ENCODE data around the gene NUAK2. TPM values are rescaled to one million over a fixed set of nuclear protein-coding genes. Genes with fewer than 3 reads are reported as not detected.

Gene NUAK2
- total RNA-seq, 1 experiment from 2014 or later = 25.7 TPM

DNA sequence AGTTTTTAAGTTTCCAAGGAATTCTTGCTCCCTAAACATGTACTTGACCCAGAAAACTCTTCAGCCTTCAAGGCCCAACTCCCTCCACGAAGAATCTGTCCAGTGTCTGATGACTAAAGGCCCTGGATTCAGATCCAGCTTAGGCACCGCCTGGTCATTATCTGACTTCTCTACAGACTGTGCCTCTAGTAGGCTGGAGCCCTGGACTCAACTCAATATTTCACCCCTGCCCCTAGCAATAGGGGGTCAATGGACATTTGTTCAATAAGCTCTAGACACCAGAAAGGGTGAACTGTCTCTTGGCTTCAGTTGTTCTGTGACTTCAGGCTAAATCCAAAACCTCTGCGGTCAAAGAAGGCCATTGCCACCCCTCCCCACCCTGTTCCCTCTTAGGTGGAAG is 34.5 kb downstream of the NUAK2 start:
- BruUV-seq (replicated peaks) = no TSS peak
- no peak overlapping the region for H3K4me3 ChIP-seq (ENCODE audit: low read depth, low read length)
- H3K4me1 Mint-ChIP-seq (ENCODE audit: low read depth, unreplicated experiment) = peaks cover 41% of the 10 kb centered on the region
- no peaks in the 10 kb centered on the region for H3K36me3 ChIP-seq (ENCODE audit: control insufficient read depth, insufficient read depth, low read length)
- no peaks in the 10 kb centered on the region for H3K9me3 Mint-ChIP-seq (ENCODE audit: unreplicated experiment)
- H3K4me3 Mint-ChIP-seq (ENCODE audit: unreplicated experiment) = no peak overlapping the region
- no peaks in the 10 kb centered on the region for H3K27me3 ChIP-seq (replicated peaks; ENCODE audit: control insufficient read depth, insufficient read depth, low read length)
- intact Hi-C loops (cut with micrococcal nuclease; ENCODE audit: unreplicated experiment) = no loop called here
- POLR2A ChIA-PET = interaction anchor here (1.1 kb wide), 1 partner anchor 35 kb away, joined by 3 read pairs; no protein-coding TSS in a partner anchor
- CTCF ChIA-PET = no interaction called here
- H3K4me1 ChIP-seq = peaks cover 43% of the 10 kb centered on the region
- H3K27me3 Mint-ChIP-seq (ENCODE audit: insufficient read depth, unreplicated experiment) = no peaks in the 10 kb centered on the region
- no peaks in the 10 kb centered on the region for H3K36me3 Mint-ChIP-seq (ENCODE audit: insufficient read depth, unreplicated experiment)
- H3K9me3 ChIP-seq = no peaks in the 10 kb centered on the region
- peak overlapping the region; percentile 33 for H3K27ac Mint-ChIP-seq (ENCODE audit: unreplicated experiment)
- TF ChIP-seq, protein P1, sequence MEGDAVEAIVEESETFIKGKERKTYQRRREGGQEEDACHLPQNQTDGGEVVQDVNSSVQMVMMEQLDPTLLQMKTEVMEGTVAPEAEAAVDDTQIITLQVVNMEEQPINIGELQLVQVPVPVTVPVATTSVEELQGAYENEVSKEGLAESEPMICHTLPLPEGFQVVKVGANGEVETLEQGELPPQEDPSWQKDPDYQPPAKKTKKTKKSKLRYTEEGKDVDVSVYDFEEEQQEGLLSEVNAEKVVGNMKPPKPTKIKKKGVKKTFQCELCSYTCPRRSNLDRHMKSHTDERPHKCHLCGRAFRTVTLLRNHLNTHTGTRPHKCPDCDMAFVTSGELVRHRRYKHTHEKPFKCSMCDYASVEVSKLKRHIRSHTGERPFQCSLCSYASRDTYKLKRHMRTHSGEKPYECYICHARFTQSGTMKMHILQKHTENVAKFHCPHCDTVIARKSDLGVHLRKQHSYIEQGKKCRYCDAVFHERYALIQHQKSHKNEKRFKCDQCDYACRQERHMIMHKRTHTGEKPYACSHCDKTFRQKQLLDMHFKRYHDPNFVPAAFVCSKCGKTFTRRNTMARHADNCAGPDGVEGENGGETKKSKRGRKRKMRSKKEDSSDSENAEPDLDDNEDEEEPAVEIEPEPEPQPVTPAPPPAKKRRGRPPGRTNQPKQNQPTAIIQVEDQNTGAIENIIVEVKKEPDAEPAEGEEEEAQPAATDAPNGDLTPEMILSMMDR (IDR thresholded peaks at IDR 0.05; ENCODE audit: insufficient read depth in 1 of 2, low read depth in 1 of 2, low read length in 1 of 2, severe bottlenecking in 1 of 2, unreplicated experiment in 1 of 2) = no peak
- DNase-seq = no peak

DNA sequence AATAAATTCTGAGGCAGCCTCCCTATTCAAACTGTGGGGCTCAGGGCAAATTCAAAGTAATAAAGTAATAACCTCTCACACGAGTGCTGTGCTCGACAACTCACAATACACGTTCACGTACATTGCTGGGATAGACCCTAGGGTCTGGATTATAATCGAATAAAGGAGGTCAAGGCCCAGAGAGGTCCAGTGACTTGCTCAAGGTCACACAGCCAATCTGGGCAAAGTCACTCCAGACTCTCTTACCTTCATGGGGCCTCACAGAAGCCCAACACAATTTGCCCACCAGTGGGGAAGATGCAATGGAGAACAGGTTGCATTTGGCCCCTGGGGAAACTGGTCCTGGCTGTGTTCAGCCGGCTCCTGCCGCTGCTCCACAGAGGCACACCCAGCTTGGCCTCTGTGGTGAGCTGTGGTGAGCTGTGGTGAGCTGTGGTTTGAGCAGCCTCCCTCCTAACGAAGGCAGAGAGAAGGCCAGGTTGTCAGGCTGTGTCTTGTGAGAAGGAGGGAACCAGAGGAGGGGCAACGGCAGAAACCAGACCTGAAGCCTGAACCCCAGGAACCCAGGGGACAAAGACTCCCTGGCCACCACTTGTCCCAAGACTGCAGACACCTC is 35.1 kb downstream of the NUAK2 start:
- Mint-ChIP-seq H3K27ac (ENCODE audit: unreplicated experiment) (peak overlapping the region; percentile 69), H3K4me3 (ENCODE audit: unreplicated experiment) (no peak overlapping the region), H3K4me1 (ENCODE audit: low read depth, unreplicated experiment) (peaks cover 41% of the 10 kb centered on the region), H3K9me3 (ENCODE audit: unreplicated experiment) (no peaks in the 10 kb centered on the region), H3K27me3 (ENCODE audit: insufficient read depth, unreplicated experiment) (no peaks in the 10 kb centered on the region), H3K36me3 (ENCODE audit: insufficient read depth, unreplicated experiment) (no peaks in the 10 kb centered on the region)
- no TSS peak for BruUV-seq (replicated peaks)
- intact Hi-C loops (cut with micrococcal nuclease; ENCODE audit: unreplicated experiment) = no loop called here
- CTCF ChIA-PET = interaction anchor here (0.6 to 2.6 kb wide), 3 partner anchors 8 to 69 kb away, joined by 4 to 30 read pairs (median 17); no protein-coding TSS in a partner anchor
- Histone ChIP-seq H3K4me3 (ENCODE audit: low read depth, low read length) (no peak overlapping the region), H3K9me3 (no peaks in the 10 kb centered on the region), H3K27me3 (replicated peaks; ENCODE audit: control insufficient read depth, insufficient read depth, low read length) (no peaks in the 10 kb centered on the region), H3K36me3 (ENCODE audit: control insufficient read depth, insufficient read depth, low read length) (no peaks in the 10 kb centered on the region), H3K4me1 (peaks cover 36% of the 10 kb centered on the region)
- POLR2A ChIA-PET = interaction anchor here (0.5 to 1.1 kb wide), 2 partner anchors 35 to 36 kb away, joined by 3 to 4 read pairs; no protein-coding TSS in a partner anchor
- no peak for DNase-seq
- TF ChIP-seq, protein P1 (IDR thresholded peaks at IDR 0.05; ENCODE audit: insufficient read depth in 1 of 2, low read depth in 1 of 2, low read length in 1 of 2, severe bottlenecking in 1 of 2, unreplicated experiment in 1 of 2) = no peak

DNA sequence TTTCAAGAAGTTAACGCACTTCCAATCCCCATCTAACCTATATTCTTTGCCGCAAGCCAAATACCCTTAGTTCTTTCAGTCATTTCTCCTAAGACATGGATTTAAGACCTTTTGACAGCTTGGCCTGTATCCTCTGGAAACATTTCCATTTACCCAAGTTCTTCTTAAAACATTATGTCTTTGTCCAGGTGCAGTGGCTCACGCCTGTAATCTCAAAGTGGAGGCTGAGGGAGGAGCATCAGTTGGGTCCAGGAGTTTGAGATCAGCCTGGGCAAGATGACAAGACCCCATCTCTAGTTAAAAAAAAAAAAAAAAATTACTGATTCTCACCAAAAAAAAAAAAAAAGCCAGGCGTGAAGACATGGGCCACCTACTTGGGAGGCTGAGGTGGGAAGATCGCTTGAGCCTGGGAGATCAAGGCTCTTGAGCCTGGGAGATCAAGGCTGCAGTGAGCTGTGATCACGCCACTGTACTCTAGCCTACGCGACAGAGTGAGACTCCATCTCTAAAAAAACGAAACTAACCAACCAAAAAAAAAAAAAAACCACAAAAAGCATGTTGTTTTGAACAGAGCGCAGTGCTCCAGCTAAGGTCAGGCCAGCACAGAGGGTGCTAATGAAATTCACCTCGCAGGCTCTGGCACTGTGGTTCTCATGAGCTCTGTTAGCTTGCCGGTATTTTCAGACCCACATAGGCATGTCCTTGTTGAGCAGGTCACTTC is 36.0 kb downstream of the NUAK2 start:
- H3K27ac Mint-ChIP-seq (ENCODE audit: unreplicated experiment) = peak overlapping the region; percentile 69
- BruUV-seq (replicated peaks) = TSS peak; percentile 98
- no peak for DNase-seq
- Histone ChIP-seq H3K4me3 (ENCODE audit: low read depth, low read length) (no peak overlapping the region), H3K27me3 (replicated peaks; ENCODE audit: control insufficient read depth, insufficient read depth, low read length) (no peaks in the 10 kb centered on the region), H3K36me3 (ENCODE audit: control insufficient read depth, insufficient read depth, low read length) (no peaks in the 10 kb centered on the region), H3K4me1 (peaks cover 35% of the 10 kb centered on the region), H3K9me3 (no peaks in the 10 kb centered on the region)
- intact Hi-C loops (cut with micrococcal nuclease; ENCODE audit: unreplicated experiment) = no loop called here
- H3K4me1 Mint-ChIP-seq (ENCODE audit: low read depth, unreplicated experiment) = peaks cover 41% of the 10 kb centered on the region
- no peaks in the 10 kb centered on the region for H3K9me3 Mint-ChIP-seq (ENCODE audit: unreplicated experiment)
- no peaks in the 10 kb centered on the region for H3K27me3 Mint-ChIP-seq (ENCODE audit: insufficient read depth, unreplicated experiment)
- no peaks in the 10 kb centered on the region for H3K36me3 Mint-ChIP-seq (ENCODE audit: insufficient read depth, unreplicated experiment)
- CTCF ChIA-PET = interaction anchor here (0.6 to 2.6 kb wide), 14 partner anchors 9 to 479 kb away, joined by 3 to 30 read pairs (median 4); partner anchors contain the start of gene NUAK2
- no peak overlapping the region for H3K4me3 Mint-ChIP-seq (ENCODE audit: unreplicated experiment)
- TF ChIP-seq, protein P1 (IDR thresholded peaks at IDR 0.05; ENCODE audit: insufficient read depth in 1 of 2, low read depth in 1 of 2, low read length in 1 of 2, severe bottlenecking in 1 of 2, unreplicated experiment in 1 of 2) = no peak
- POLR2A ChIA-PET = interaction anchor here (0.5 to 1.5 kb wide), 10 partner anchors 8 to 39 kb away, joined by 4 to 22 read pairs (median 7); partner anchors contain the start of gene NUAK2
